Endothelial cell (in vitro differentiated cells): ENCODE data around the gene ULK1. TPM values are rescaled to one million over a fixed set of nuclear protein-coding genes. Genes with fewer than 3 reads are reported as not detected.

Experiments used
- DNase-seq: peaks from one replicate; pipeline ENCODE4 v3.0.0; 2021; ENCODE audit warnings: low spot score
- H3K27ac Mint-ChIP-seq: one replicate; pipeline ENCODE4 v1.8.0; 2021; ENCODE audit warnings: mixed read lengths, inconsistent platforms; ENCODE audit not compliant: unreplicated experiment
- H3K27me3 Mint-ChIP-seq: one replicate; pipeline ENCODE4 v1.8.0; 2021; ENCODE audit warnings: mild to moderate bottlenecking, moderate library complexity, mixed read lengths, inconsistent platforms; ENCODE audit not compliant: unreplicated experiment
- H3K36me3 Mint-ChIP-seq: one replicate; pipeline ENCODE4 v1.8.0; 2021; ENCODE audit warnings: mild to moderate bottlenecking, low read depth, mixed read lengths, inconsistent platforms; ENCODE audit not compliant: unreplicated experiment
- H3K4me1 Mint-ChIP-seq: one replicate; pipeline ENCODE4 v1.8.0; 2021; ENCODE audit warnings: mild to moderate bottlenecking, mixed read lengths, inconsistent platforms; ENCODE audit not compliant: unreplicated experiment
- H3K4me3 Mint-ChIP-seq: one replicate; pipeline ENCODE4 v1.8.0; 2021; ENCODE audit warnings: mild to moderate bottlenecking, mixed read lengths, inconsistent platforms; ENCODE audit not compliant: unreplicated experiment
- H3K9me3 Mint-ChIP-seq: one replicate; pipeline ENCODE4 v1.8.0; 2021; ENCODE audit warnings: mixed read lengths, inconsistent platforms; ENCODE audit not compliant: unreplicated experiment
- CTCF ChIP-seq: fragments of 200-600 bp; sonication (generic); IDR thresholded peaks from one replicate; pipeline ENCODE4 v1.5.0; 2021; ENCODE audit warnings: antibody characterized with exemption; ENCODE audit not compliant: unreplicated experiment
- total RNA-seq: library from RNA; stranded (reverse); fragmentation: NEBNext Ultra II Directional; extraction: Animal tissue kit (Norgen Biotek cat#: 25700); gene quantifications from one replicate; pipeline ENCODE4 v1.2.1, GENCODE V29; 2021; ENCODE audit not compliant: unreplicated experiment

Gene ULK1
- total RNA-seq, 1 donor from 2014 or later, result 53.7 TPM

- no peak overlapping the region for H3K4me3 Mint-ChIP-seq
Measured at GRCh38 chr12:131902332-131903241, 8.2 kb downstream of the ULK1 start.

GRCh38 chr12:131903270-131904255 lies 9.1 kb downstream of the ULK1 start:
- H3K27ac Mint-ChIP-seq, result no peak overlapping the region
- H3K4me1 Mint-ChIP-seq, result no peaks in the 10 kb centered on the region
- no peaks in the 10 kb centered on the region for H3K36me3 Mint-ChIP-seq
- H3K4me3 Mint-ChIP-seq, result no peak overlapping the region
- H3K27me3 Mint-ChIP-seq, result no peaks in the 10 kb centered on the region
- no peaks in the 10 kb centered on the region for H3K9me3 Mint-ChIP-seq
- TF ChIP-seq CTCF, result no peak
- DNase-seq, result no peak

More at GRCh38 chr12:131902332-131903241, 8.2 kb downstream of the ULK1 start:
- no peaks in the 10 kb centered on the region for H3K4me1 Mint-ChIP-seq
- H3K36me3 Mint-ChIP-seq, result no peaks in the 10 kb centered on the region
- no peak overlapping the region for H3K27ac Mint-ChIP-seq
- no peak for DNase-seq
- TF ChIP-seq CTCF, result no peak
- H3K27me3 Mint-ChIP-seq, result peaks cover 4% of the 10 kb centered on the region
- no peaks in the 10 kb centered on the region for H3K9me3 Mint-ChIP-seq

- Mint-ChIP-seq H3K27me3 (no peaks in the 10 kb centered on the region), H3K36me3 (no peaks in the 10 kb centered on the region), H3K27ac (no peak overlapping the region), H3K4me3 (no peak overlapping the region), H3K9me3 (no peaks in the 10 kb centered on the region), H3K4me1 (no peaks in the 10 kb centered on the region)
- DNase-seq, result no peak
- no peak for TF ChIP-seq CTCF
Measured at GRCh38 chr12:131904346-131904745, 9.9 kb downstream of the ULK1 start.

- Mint-ChIP-seq H3K4me3 (no peak overlapping the region), H3K27ac (no peak overlapping the region), H3K27me3 (no peaks in the 10 kb centered on the region), H3K4me1 (no peaks in the 10 kb centered on the region), H3K36me3 (no peaks in the 10 kb centered on the region), H3K9me3 (no peaks in the 10 kb centered on the region)
- DNase-seq, result no peak
- TF ChIP-seq CTCF, result no peak
Measured at GRCh38 chr12:131905081-131905629, 10.7 kb downstream of the ULK1 start.
